ENCODE measurements around the gene TSPAN18. TPM values are rescaled to one million over a fixed set of nuclear protein-coding genes. Genes with fewer than 3 reads are reported as not detected.

TSPAN18 gene
- total RNA-seq, 1 experiment from 2014 or later, result 18.3 TPM

GRCh38 chr11:44957040-44957515 lies 230.3 kb downstream of the TSPAN18 start:
- ChIA-PET POLR2A (no interaction called here), RAD21 (ENCODE audit: low non-redundant PET in 1 of 2, low total read pairs in 2 of 2, uncharacterized antibody in 2 of 2, unreplicated experiment in 2 of 2) (no interaction called here), CTCF (no interaction called here)
- Histone ChIP-seq H3K27ac (ENCODE audit: low read depth, low read length) (no peak overlapping the region), H4K20me1 (ENCODE audit: insufficient read depth) (no peaks in the 10 kb centered on the region), H3K9ac (ENCODE audit: low read length) (no peak overlapping the region), H3K27me3 (ENCODE audit: insufficient read depth, low read length) (no peaks in the 10 kb centered on the region), H2AFZ (ENCODE audit: low read depth, low read length, poor library complexity, severe bottlenecking) (no peak overlapping the region), H3K79me2 (ENCODE audit: insufficient read depth, low read length) (no peaks in the 10 kb centered on the region), H3K9me3 (ENCODE audit: control insufficient read depth in 1 of 2, insufficient read depth in 1 of 2, low read depth in 1 of 2, low read length in 2 of 2) (no peaks in the 10 kb centered on the region), H3K36me3 (ENCODE audit: control insufficient read depth in 1 of 2, insufficient read depth in 2 of 2, low read length in 2 of 2) (no peaks in the 10 kb centered on the region), H3K4me2 (ENCODE audit: low read length) (no peak overlapping the region), H3K4me1 (ENCODE audit: control insufficient read depth in 1 of 2, insufficient read depth in 2 of 2, low read length in 2 of 2) (peaks cover 4 to 13% of the 10 kb centered on the region in 2 experiments; a peak in 3 of 4 replicates), H3K9me2 (ENCODE audit: insufficient read depth) (no peaks in the 10 kb centered on the region), H3K4me3 (replicated peaks in 1 of 2; ENCODE audit: low read depth in 1 of 2, low read length in 2 of 2) (no peak overlapping the region)
- ATAC-seq (no peak), DNase-seq (ENCODE audit: low read depth, low spot score) (no peak)
- BruUV-seq (replicated peaks), result no TSS peak
- no peak for TF ChIP-seq TCF7L2 (IDR thresholded peaks at IDR 0.05; ENCODE audit: borderline replicate concordance, extremely low read depth, insufficient read depth, insufficient read length)
- no peak for TF ChIP-seq FOSL1 (IDR thresholded peaks at IDR 0.05; ENCODE audit: low read depth)
- TF ChIP-seq, protein P1, sequence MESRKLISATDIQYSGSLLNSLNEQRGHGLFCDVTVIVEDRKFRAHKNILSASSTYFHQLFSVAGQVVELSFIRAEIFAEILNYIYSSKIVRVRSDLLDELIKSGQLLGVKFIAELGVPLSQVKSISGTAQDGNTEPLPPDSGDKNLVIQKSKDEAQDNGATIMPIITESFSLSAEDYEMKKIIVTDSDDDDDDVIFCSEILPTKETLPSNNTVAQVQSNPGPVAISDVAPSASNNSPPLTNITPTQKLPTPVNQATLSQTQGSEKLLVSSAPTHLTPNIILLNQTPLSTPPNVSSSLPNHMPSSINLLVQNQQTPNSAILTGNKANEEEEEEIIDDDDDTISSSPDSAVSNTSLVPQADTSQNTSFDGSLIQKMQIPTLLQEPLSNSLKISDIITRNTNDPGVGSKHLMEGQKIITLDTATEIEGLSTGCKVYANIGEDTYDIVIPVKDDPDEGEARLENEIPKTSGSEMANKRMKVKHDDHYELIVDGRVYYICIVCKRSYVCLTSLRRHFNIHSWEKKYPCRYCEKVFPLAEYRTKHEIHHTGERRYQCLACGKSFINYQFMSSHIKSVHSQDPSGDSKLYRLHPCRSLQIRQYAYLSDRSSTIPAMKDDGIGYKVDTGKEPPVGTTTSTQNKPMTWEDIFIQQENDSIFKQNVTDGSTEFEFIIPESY (IDR thresholded peaks at IDR 0.05; ENCODE audit: extremely low read depth, insufficient replicate concordance, low read length), result no peak
- TF ChIP-seq, protein P2, sequence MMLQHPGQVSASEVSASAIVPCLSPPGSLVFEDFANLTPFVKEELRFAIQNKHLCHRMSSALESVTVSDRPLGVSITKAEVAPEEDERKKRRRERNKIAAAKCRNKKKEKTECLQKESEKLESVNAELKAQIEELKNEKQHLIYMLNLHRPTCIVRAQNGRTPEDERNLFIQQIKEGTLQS (IDR thresholded peaks at IDR 0.05), result no peak
- TF ChIP-seq CEBPB (IDR thresholded peaks at IDR 0.05; ENCODE audit: low read depth), result no peak
- TF ChIP-seq POLR2AphosphoS5 (IDR thresholded peaks at IDR 0.05; ENCODE audit: low read depth, low read length), result no peak
- no peak for TF ChIP-seq ZNF274 (IDR thresholded peaks at IDR 0.05; ENCODE audit: low read depth, low read length)
- intact Hi-C loops (cut with micrococcal nuclease), result no loop called here

Data from HCT116 (cell line).